Superior temporal gyrus (tissue), 1 donor: ENCODE results near the gene UNC79.

Experiments
- DNase-seq: peaks from one replicate; pipeline ENCODE4 v3.0.0-alpha.2; 2016; ENCODE audit errors: extremely low spot score

The UNC79 gene

GRCh38 chr14:93663317-93663716, 232.6 kb downstream of the UNC79 start:
- no peak for DNase-seq

DNA sequence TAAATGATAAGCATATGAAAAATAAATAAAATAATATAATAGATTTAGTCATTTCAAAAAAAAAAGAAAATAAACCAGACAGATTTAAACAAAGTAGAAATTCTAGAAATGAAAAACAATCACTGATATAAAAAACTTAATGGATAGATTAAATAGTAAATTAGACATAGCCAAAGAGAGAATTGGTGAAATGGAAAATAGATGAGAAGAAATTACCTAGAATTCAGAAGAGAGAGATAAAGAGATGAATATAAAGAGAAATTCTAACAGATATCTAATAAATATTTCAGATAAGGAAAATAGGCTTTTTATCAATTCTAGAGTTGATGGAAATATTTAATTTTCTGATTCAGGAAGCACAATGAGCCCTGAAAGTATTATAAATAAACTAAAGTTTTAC, 234.4 kb downstream of the UNC79 start:
- no peak for DNase-seq

GRCh38 chr14:93669632-93670031, 238.9 kb downstream of the UNC79 start:
- DNase-seq, result no peak

GRCh38 chr14:93674343-93674742, 243.6 kb downstream of the UNC79 start:
- DNase-seq, result no peak

DNA sequence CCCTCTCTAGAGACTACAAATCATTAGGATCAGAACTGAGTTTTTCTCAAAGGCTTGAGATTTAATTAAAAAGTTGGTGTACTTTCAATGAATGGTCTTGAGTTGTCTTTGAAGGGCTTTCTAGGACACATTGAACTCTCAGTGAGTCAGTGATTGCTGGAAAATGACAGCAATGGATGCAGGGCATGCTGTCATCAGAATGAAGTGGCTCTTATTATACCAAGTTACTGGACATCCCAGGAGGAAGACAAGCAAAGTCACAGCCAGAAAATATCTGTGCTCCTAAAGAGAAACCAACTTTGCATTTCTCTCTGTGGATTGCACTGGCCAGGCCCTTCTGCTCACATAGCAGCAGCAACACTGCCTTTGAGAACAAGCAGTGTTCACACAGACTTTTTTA, 244.9 kb downstream of the UNC79 start:
- DNase-seq, result no peak

DNA sequence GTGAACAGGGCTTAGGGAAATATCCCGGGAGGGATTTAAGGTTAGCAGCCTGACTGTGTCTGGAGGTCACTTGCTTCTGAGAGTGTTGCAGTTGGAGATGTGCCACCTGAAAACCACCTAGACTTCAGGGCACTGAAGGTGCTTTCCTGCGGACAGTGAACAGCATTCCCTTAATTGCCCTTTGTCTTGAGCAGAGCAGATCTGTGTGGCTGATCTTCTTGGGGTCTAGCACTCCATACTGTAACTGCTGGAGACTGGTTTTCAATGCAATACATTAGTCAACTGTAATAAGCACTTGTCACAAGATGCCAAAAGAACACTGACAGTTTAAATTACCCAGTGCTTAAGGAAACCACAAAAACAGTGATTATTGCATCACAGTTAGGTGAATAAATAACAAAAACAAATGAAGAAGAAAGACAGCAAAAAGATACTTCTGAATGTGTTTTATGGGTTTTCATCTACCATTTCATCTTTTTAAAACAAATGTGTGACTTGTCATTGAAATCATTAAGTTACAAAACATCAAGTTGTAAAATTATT, 245.7 kb downstream of the UNC79 start:
- no peak for DNase-seq

- DNase-seq, result no peak
Observed at GRCh38 chr14:93682459-93682858, 251.7 kb downstream of the UNC79 start.

GRCh38 chr14:93683226-93683625, 252.5 kb downstream of the UNC79 start:
- no peak for DNase-seq

DNA sequence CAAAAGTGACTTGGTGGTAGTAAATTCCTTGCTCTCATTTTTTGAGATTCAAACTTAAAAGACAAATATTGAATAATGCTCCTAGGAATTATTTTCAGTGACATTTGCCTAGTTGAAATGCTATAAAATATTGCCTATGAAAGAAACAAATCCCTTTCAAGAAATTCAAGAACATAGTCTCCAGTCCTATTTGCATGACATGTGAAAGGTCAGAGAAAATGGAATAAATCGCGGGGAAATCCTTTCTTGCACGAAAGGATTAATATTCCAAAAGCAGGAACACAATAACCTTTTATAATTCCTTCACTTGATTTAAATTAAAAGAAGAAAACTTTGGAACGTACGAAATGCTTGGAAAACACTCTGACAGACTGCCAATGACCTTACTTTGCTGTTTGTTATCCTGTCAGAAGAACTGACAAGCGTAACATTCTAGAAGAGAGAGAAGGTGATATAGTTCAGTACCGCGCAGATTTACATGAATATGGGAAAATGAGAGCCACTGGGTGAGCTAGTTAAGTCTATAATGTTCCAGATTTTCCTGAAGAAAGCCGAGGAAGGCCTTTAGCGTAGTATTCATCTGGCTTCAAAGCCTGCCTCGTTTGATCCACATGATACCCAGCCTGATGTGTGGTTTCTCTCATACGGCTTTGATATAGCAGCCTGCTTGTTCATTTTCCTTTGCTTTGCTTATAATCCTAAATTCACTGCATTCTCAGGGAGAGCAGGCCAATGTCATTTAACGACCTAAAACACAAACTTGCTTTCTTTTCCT, 254.6 kb downstream of the UNC79 start:
- no peak for DNase-seq

- DNase-seq, result no peak
Observed at GRCh38 chr14:93686268-93686667, 255.5 kb downstream of the UNC79 start.

GRCh38 chr14:93688239-93688666, 257.5 kb downstream of the UNC79 start:
- DNase-seq, result no peak

GRCh38 chr14:93688820-93689219, 258.1 kb downstream of the UNC79 start:
- DNase-seq, result no peak

- no peak for DNase-seq
Observed at GRCh38 chr14:93690146-93690545, 259.4 kb downstream of the UNC79 start.

DNA sequence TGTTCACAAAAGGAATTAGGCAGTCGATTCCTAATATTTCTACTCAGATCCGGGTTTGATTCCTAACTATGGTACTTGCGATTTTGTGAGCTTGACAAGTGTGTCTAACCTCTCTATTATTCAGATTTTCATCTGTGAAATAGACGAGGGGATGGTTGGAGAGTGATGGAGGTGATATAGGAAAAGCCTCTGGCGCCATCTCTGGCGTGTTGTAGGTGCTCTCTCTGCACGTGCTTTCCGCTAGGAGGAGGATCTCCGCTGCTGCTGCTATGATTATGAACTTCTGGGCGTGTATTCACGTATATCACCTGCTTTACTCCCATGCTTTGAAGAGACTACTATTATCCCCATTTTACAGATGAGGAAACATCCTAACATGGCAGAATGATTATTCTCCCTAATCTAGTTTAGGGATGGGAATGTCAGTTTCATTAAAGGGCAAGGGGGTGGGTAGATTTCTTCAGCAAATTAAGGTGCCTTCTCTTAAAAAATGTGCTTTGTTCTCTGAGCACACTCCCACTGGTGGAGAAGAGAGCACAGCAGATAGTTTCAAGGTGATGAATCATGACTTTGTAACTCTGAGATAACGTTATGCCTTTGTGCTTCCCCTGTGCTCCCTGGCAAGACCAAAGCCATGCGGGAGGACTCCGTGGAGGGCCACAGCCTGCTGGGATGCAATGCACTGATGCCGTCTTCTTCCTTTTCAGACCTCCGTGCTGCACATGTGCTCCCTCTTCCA, 260.5 kb downstream of the UNC79 start:
- no peak for DNase-seq

- DNase-seq, result no peak
Observed at GRCh38 chr14:93693914-93694313, 263.2 kb downstream of the UNC79 start.

- no peak for DNase-seq
Observed at GRCh38 chr14:93700928-93701327, 270.2 kb downstream of the UNC79 start.

DNA sequence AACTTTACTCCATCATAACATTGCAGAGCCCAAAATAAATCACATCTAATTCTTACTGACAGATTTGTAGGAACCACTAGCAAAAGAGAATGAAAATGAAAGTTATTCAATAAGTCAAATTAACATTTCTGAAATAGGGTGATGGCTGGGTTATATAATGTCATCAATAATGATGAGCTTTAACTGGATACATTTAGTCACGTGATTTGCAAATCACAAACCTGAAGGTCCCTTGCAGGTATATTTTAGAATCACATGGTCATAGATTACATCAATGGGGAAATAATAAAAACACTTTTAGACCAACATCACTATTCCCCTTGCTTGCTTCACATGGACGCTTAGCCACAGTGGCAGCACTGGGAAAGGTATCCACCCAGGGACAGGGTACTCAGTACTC, 270.8 kb downstream of the UNC79 start:
- DNase-seq, result no peak

GRCh38 chr14:93702946-93703345, 272.2 kb downstream of the UNC79 start:
- no peak for DNase-seq

- no peak for DNase-seq
Observed at GRCh38 chr14:93703941-93704340, 273.2 kb downstream of the UNC79 start.

GRCh38 chr14:93705513-93706156, 274.9 kb downstream of the UNC79 start:
- no peak for DNase-seq

DNA sequence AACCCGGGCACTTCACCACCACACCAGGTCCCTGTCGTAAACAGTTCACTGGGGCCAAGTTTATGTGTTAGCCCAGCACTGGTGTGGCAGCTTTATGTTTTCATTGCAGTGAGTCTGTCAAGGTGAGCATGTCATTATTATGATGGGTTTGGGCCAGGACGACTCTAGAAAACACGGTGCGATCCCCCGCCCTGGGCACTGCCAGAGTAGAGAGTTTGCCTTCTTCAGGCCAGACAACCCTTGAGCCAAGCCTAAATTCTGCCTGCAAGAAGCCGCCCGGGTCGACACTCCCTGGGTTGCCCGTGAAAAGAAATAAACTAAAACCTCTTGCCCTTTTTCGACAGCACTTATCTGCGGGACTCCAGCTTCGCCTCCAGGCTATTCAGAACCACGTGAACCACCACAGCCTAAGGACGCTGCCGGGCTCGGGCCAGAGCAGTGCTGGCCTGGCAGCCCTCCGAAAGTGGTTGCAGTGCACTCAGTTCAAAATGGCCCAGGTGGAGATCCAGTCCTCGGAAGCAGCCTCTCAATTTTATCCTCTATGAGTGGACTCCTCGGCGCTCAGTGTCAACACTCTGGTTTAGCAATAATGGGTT, 275.7 kb downstream of the UNC79 start:
- DNase-seq, result no peak

GRCh38 chr14:93707475-93707874, 276.7 kb downstream of the UNC79 start:
- DNase-seq, result no peak
